Pancreas (tissue), 10 donors: ENCODE data around the gene SLC7A4. TPM values are rescaled to one million over a fixed set of nuclear protein-coding genes. Genes with fewer than 3 reads are reported as not detected.
A peak's percentile ranks its signal among the peaks of the same experiment; 100 is the strongest.

Experiments
- ATAC-seq, 4 donors: fragments of 200-7000 bp; cut with Tn5 transposase; one replicate each; pipeline versions ENCODE4 v1.8.0 to v1.9.1; 2020; ENCODE audit warnings: mild to moderate bottlenecking in 4 of 4, moderate library complexity in 4 of 4
- DNase-seq, 6 donors: peaks; one replicate each; pipeline ENCODE4 v3.0.0-alpha.2; 2020
- FAIRE-seq: peaks from 2 replicates; lab custom pipeline; 2012; peaks lifted over from hg19 to GRCh38; lab: Jason Lieb, UNC
- H3K27ac ChIP-seq, 4 donors: fragments of 200-600 bp; sonication (generic); 1 replicate in 3 of 4; 2 replicates in 1 of 4; pipeline versions ENCODE4 v1.5.0 to v1.8.0; 2020
- H3K27me3 ChIP-seq, 4 donors: fragments of 200-600 bp; one replicate each; pipeline ENCODE4 v1.8.0; 2021
- H3K36me3 ChIP-seq, 3 donors: fragments of 200-600 bp; sonication (generic) in 1 of 3; one replicate each; pipeline versions ENCODE4 v1.5.0 to v1.8.0; 2020 to 2021
- H3K4me1 ChIP-seq, 3 donors: fragments of 200-600 bp; one replicate each; pipeline ENCODE4 v1.8.0; 2021
- H3K4me3 ChIP-seq, 4 donors: fragments of 200-600 bp; sonication (generic) in 2 of 4; one replicate each; pipeline versions ENCODE4 v1.5.0 to v1.8.0; 2020 to 2021
- H3K9me3 ChIP-seq, 4 donors: fragments of 200-600 bp; one replicate each; pipeline ENCODE4 v1.8.0; 2021
- WGBS, 2 donors: extraction: QIAGEN DNeasy Blood & Tissue Kit; methylation state at CpG; one replicate each; pipeline ENCODE4 v1.1.7; 2013; 5-methylcytosine and 5-hydroxymethylcytosine counted together
- intact Hi-C, 3 donors: fragments of 100-400 bp; cut with DNase I; formaldehyde crosslinking; loops; one replicate each; pipeline versions ENCODE4 v1.11.1 to v1.14.2; 2022
- polyA plus RNA-seq, 2 donors: library from polyadenylated mRNA; stranded (reverse); fragments of 200-250 nt; gene quantifications; one replicate each; pipeline ENCODE4 v1.2.3, GENCODE V29; 2013
- total RNA-seq, 6 donors: library from RNA; stranded (reverse); fragmentation: NEBNext Ultra II Directional in 4 of 6; extraction: Animal tissue kit (Norgen Biotek cat#: 25700) in 4 of 6; gene quantifications; one replicate each; pipeline versions ENCODE4 v1.2.1 to v1.2.4, GENCODE V29; 2021 to 2023
- TF ChIP-seq, protein P1 (sequence below), 4 donors: fragments of 200-600 bp; sonication (generic) in 3 of 4; IDR thresholded peaks; one replicate each; pipeline versions ENCODE4 v1.5.0 to v1.8.0; 2021; ENCODE audit warnings: antibody characterized with exemption in 4 of 4
- donor health status: healthy with polysubstance abuse.
- donor health status: DM: no; HTN: no; CAD: no; lungs with moderate emphysema.
- donor health status: DM: no; HTN: no; CAD: no.
- donor health status: control.
- donor health status: control.
- donor health status: Bipolar disorder and iron deficiency.
- donor health status: DM: yes; HTN: yes; CAD: no.
- donor health status: DM: no; HTN: no; CAD: no.
- donor health status: DM: no; HTN: no; CAD: no.
- donor health status: DM: yes; HTN: yes; CAD: no.

The SLC7A4 gene
- total and polyA plus RNA-seq, 8 donors: 0.09 to 1.4 (median 0.20) TPM; not detected in 1

- WGBS, 2 donors: 93 to 95% methylated on average over 29 of the region's 29 CpGs
- intact Hi-C loops: no loop called here
- no peak for FAIRE-seq
These were observed 38.8 kb downstream of the SLC7A4 start for GRCh38 chr22:20993304-20994127.

GRCh38 chr22:20992456-20993303, 39.7 kb downstream of the SLC7A4 start:
- 87 to 90% methylated on average over 21 of the region's 21 CpGs for WGBS, 2 donors
- H3K36me3 ChIP-seq: peaks cover 0 to 18% (median 0%) of the 10 kb centered on the region in 3 donors

More at GRCh38 chr22:20993304-20994127, 38.8 kb downstream of the SLC7A4 start:
- Histone ChIP-seq H3K27me3 (no peaks in the 10 kb centered on the region), H3K4me1 (no peaks in the 10 kb centered on the region), H3K9me3 (no peaks in the 10 kb centered on the region), H3K4me3 (no peak overlapping the region), H3K27ac (no peak overlapping the region), H3K36me3 (peaks cover 0 to 18% (median 0%) of the 10 kb centered on the region in 3 donors)
- ATAC-seq (no peak), DNase-seq (peak in 2 of 6 donors; percentile 58 to 71)
- TF ChIP-seq, protein P1, sequence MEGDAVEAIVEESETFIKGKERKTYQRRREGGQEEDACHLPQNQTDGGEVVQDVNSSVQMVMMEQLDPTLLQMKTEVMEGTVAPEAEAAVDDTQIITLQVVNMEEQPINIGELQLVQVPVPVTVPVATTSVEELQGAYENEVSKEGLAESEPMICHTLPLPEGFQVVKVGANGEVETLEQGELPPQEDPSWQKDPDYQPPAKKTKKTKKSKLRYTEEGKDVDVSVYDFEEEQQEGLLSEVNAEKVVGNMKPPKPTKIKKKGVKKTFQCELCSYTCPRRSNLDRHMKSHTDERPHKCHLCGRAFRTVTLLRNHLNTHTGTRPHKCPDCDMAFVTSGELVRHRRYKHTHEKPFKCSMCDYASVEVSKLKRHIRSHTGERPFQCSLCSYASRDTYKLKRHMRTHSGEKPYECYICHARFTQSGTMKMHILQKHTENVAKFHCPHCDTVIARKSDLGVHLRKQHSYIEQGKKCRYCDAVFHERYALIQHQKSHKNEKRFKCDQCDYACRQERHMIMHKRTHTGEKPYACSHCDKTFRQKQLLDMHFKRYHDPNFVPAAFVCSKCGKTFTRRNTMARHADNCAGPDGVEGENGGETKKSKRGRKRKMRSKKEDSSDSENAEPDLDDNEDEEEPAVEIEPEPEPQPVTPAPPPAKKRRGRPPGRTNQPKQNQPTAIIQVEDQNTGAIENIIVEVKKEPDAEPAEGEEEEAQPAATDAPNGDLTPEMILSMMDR (IDR thresholded peaks at IDR 0.05): no peak

DNA sequence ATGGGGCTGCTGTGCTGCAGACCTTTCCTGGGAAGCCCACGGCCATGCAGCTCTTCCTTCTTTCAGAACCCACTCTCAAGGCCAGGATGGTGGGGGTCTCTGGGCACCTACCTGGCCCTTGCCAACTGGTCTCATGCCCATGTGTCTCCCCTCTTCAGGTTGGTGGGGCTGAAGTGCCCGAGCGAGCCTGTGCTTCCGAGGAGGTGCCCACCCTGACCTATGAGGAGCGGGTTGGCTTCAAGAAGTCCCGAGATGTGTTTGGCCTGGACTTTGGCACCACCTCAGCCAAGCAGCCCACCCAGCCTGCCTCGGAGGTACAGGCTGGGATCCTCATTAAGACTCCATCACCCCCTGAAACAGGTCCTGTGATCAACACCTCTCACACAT, 40.3 kb downstream of the SLC7A4 start:
- Histone ChIP-seq H3K27me3 (no peaks in the 10 kb centered on the region), H3K9me3 (no peaks in the 10 kb centered on the region), H3K27ac (no peak overlapping the region), H3K4me1 (no peaks in the 10 kb centered on the region), H3K4me3 (no peak overlapping the region), H3K36me3 (peaks cover 0 to 23% (median 0%) of the 10 kb centered on the region in 3 donors)
- TF ChIP-seq, protein P1 (IDR thresholded peaks at IDR 0.05): no peak
- intact Hi-C loops: no loop called here
- FAIRE-seq (no peak), ATAC-seq (no peak), DNase-seq (no peak)
- 85 to 95% methylated on average over 7 of the region's 7 CpGs for WGBS, 2 donors

More at GRCh38 chr22:20992456-20993303, 39.7 kb downstream of the SLC7A4 start:
- no peaks in the 10 kb centered on the region for H3K4me1 ChIP-seq
- H3K27ac ChIP-seq: no peak overlapping the region
- no peak for FAIRE-seq
- H3K4me3 ChIP-seq: no peak overlapping the region
- H3K9me3 ChIP-seq: no peaks in the 10 kb centered on the region
- intact Hi-C loops: no loop called here
- no peaks in the 10 kb centered on the region for H3K27me3 ChIP-seq
- DNase-seq: peak in 2 of 6 donors; percentile 51 to 70
- TF ChIP-seq, protein P1 (IDR thresholded peaks at IDR 0.05): no peak
- no peak for ATAC-seq

DNA sequence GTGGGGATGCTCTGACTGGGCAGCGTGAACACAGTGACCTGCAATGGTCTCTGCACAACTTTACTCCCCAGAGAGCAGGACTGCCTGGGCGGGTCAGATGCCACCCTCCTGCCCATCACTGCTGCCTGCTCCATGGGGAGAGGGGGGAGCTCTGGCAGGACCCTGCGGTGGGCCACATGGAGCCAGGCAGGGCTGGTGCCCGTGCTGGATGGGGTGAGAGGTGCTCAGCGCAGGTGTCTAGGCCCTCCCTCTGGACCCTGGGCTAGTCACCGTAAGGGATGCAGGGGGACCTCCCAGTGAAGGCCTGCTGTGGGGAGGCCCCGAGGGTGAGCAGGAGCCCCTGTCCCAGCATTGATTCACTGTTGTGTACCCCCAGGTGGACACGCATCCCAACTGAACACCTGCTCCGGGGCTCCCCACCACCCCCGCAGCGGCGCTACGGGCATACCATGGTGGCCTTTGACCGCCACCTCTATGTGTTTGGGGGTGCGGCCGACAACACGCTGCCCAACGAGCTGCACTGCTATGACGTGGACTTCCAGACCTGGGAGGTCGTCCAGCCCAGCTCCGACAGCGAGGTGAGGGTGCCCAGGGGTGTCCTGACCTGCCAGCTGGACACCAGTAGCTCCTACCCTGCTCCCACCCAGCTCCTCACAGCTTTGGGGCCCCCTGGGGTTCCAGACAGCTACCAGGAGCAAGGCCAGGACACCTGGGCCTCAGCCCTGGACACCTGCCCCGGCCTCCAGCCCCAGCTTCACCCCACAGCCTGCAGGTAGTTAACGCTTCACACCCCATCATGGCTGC, 40.9 kb downstream of the SLC7A4 start:
- H3K4me1 ChIP-seq: no peaks in the 10 kb centered on the region
- H3K36me3 ChIP-seq: peaks cover 0 to 27% (median 0%) of the 10 kb centered on the region in 3 donors
- TF ChIP-seq, protein P1 (IDR thresholded peaks at IDR 0.05): no peak
- intact Hi-C loops: no loop called here
- DNase-seq (peak in 2 of 6 donors; percentile 44 to 73), FAIRE-seq (no peak), ATAC-seq (no peak)
- no peak overlapping the region for H3K27ac ChIP-seq
- WGBS, 2 donors: 91 to 93% methylated on average over 24 of the region's 24 CpGs
- no peaks in the 10 kb centered on the region for H3K9me3 ChIP-seq
- no peak overlapping the region for H3K4me3 ChIP-seq
- no peaks in the 10 kb centered on the region for H3K27me3 ChIP-seq
